GM12873 (cell line): ENCODE data around the gene KRT40.

ENCODE experiments used
- TF ChIP-seq, protein P1 (sequence below): IDR thresholded peaks from 2 replicates; pipeline ENCODE4 v1.5.1; 2012; ENCODE audit warnings: low read depth, mild to moderate bottlenecking, moderate library complexity, low read length, control low read depth; ENCODE audit not compliant: insufficient read depth; ENCODE audit errors: missing control alignments

The KRT40 gene

DNA sequence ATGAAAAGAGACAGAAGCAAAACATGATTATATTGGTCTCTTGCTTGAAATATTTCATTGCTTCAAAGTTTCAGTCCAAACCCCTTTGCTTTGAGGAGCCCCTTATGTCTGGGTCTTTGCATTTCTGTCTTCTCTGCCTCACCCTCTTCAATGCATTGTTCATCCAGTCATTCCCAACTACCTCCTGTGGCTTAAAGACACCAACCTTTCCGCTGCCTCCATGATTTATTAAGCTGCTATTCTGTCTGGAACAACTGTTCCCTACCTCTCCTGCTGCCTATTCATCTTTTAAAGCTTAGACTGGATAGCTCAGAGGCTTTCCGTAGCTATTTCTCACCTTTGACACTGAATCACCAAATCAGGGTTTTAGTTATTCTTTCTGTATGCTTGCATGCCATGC is 13.2 kb upstream of the KRT40 start:
- TF ChIP-seq, protein P1, sequence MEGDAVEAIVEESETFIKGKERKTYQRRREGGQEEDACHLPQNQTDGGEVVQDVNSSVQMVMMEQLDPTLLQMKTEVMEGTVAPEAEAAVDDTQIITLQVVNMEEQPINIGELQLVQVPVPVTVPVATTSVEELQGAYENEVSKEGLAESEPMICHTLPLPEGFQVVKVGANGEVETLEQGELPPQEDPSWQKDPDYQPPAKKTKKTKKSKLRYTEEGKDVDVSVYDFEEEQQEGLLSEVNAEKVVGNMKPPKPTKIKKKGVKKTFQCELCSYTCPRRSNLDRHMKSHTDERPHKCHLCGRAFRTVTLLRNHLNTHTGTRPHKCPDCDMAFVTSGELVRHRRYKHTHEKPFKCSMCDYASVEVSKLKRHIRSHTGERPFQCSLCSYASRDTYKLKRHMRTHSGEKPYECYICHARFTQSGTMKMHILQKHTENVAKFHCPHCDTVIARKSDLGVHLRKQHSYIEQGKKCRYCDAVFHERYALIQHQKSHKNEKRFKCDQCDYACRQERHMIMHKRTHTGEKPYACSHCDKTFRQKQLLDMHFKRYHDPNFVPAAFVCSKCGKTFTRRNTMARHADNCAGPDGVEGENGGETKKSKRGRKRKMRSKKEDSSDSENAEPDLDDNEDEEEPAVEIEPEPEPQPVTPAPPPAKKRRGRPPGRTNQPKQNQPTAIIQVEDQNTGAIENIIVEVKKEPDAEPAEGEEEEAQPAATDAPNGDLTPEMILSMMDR: no peak

DNA sequence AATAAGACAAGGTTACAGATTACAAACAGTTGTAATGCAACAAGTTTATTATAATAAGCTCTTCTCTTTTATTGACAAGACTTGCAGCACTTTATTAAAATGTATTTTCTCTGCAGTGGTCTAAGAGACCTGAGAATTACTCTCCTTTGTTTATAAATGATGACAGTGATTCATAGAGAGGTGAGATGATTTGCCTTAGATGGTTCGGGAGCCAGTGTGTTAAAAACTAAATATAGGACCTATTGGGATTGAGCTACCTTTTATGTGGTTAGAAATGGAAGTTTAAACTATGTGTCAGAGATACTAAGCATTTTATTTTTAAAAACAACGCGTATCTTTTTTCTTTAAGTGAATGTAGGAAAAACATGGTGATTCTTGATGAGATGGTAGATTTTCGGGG is 12.7 kb upstream of the KRT40 start:
- TF ChIP-seq, protein P1: no peak

DNA sequence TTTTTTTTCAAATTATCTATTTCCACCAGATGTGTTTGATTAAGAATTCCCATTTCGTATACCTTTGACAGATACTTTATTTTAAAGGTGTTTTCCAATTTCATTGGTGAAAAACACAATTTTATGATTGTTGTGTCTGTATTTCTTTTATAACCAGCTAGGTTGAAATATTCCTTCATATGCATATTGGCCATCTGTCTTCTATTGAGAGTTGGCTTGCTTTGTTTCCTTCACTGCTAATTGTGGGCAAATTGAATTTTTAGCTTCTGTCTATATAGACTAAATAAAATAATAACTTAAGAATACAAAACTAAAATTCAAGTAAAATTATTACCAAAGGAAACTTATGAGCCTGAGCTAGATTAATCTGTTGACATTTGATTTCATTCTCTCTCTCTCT is 11.0 kb upstream of the KRT40 start:
- TF ChIP-seq, protein P1: no peak

DNA sequence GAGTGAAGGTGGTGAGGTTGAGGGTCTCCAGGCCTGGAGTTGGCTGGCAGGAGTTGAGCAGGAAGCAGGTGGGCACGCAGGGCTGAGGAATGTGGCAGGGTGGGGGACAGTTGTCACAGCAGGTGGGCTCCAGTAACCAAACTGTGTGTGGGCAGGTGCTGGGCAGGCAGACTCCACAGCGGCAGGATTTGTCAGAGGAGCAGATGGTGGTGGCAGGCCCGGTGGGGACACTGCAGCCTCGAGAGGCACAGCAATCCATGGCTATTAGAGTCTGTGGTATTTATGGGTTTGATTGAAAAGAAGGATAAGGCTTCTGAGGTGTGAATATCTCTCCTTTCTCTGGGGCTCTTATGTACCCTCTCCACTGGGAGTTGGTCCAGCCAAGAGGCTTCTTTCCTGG is 9.7 kb upstream of the KRT40 start, which contains the start of gene KRTAP3-3:
Gene KRTAP3-3, minus strand, starts transcription at position 326 of the 400 bp plus-strand sequence. Its CDS starts 67 bp downstream, at position 259.
- TF ChIP-seq, protein P1: no peak

DNA sequence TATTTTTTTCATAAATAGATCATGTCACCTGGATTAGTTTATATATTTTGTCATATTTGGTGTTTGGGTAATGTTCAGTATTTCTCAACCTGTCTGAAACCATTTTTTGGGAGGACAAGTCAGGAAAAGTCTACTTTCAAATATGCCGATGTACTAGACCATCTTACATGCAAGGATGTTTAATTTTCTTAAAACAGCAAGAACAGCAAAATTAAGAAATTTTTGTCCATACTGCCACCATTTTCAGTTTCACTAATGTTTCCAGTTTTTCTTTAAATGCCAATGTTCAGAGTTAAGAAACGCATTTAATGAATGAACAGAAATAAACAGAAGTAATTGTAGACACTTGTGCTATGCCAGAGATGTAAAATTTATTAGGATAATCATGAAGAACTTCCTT is 9.0 kb upstream of the KRT40 start:
- TF ChIP-seq, protein P1: no peak

DNA sequence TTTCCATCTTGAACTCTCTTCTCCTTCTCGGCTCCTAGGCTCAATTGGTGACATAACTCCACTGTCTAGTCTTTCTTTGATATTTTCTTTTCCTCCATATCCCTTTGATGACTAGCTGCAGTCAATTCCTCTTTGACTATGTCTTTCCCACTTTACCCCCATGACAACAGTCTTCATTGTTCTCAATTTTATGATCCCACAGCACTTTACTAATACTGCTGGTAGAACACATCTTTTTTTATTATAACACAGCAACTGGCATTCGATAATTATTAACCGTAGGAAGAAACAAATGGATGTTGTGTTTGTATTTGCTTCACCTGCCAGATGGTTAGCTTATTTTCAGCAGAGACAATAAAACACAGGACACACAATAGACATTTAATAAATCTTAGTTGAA is 8.5 kb upstream of the KRT40 start:
- TF ChIP-seq, protein P1: no peak

DNA sequence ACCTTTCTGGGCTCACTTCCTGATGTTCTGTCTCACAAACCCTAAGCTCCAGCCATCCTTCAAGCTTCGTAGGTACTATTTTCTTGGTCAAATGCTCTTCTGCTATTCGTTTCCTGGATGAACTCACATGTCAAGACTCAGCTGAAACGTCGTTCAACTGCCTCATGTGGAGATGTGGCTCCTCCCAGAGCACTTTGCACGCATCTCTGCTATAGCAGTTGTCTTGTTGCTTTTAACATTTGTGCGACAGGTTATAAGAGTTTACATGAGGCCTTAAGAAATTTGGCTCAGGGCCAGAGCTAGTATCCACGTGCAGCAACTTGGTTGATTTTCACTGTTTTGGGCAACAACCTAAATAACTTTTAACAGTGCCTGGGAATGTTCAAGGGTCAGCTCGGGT is 2.8 kb upstream of the KRT40 start:
- TF ChIP-seq, protein P1: no peak
